Naive thymus-derived CD8-positive, alpha-beta T cell (primary cell): Measurements from ENCODE around the gene MASTL. TPM values are rescaled to one million over a fixed set of nuclear protein-coding genes. Genes with fewer than 3 reads are reported as not detected.
"Not testable (repeated sequence)": the region's sequence is repeated elsewhere in the genome, so short reads cannot be mapped to it uniquely, and the experiment has no call there.

Experiments
- ATAC-seq, 2 donors: fragments of 150-1000 bp; cut with Tn5 transposase in 1 of 2; sonication (Bioruptor Pico), chemical (Tn5 transposase) in 1 of 2; 1 replicate in 1 of 2; 2 replicates in 1 of 2; pipeline ENCODE4 v1.10.0; 2021; ENCODE audit warnings: mild to moderate bottlenecking in 2 of 2, moderate library complexity in 2 of 2
- POLR2A ChIA-PET: fragments of 350-600 bp; sonication (Branson Sonifier 250); formaldehyde crosslinking; loops from one replicate; lab custom pipeline; 2021; ENCODE audit warnings: antibody characterized with exemption; lab: Charles Lee
- DNase-seq, 10 donors: peaks; one replicate each; pipeline versions ENCODE4 v3.0.0 to v3.0.0-alpha.2; 2020 to 2022
- H3K27ac Mint-ChIP-seq, 10 donors: one replicate each; pipeline ENCODE4 v1.8.0; 2020 to 2022; ENCODE audit warnings: mild to moderate bottlenecking in 10 of 10, mixed read lengths in 10 of 10, moderate library complexity in 4 of 10, inconsistent platforms in 1 of 10
- H3K27me3 Mint-ChIP-seq, 5 donors: one replicate each; pipeline ENCODE4 v1.8.0; 2021 to 2022; ENCODE audit warnings: mixed read lengths in 5 of 5
- H3K36me3 Mint-ChIP-seq, 3 donors: one replicate each; pipeline ENCODE4 v1.8.0; 2020 to 2022; ENCODE audit warnings: mixed read lengths in 3 of 3, mild to moderate bottlenecking in 2 of 3, inconsistent platforms in 1 of 3
- H3K4me1 Mint-ChIP-seq, 4 donors: one replicate each; pipeline ENCODE4 v1.8.0; 2021 to 2022; ENCODE audit warnings: mixed read lengths in 4 of 4
- H3K4me3 Mint-ChIP-seq, 10 donors: one replicate each; pipeline ENCODE4 v1.8.0; 2020 to 2022; ENCODE audit warnings: mild to moderate bottlenecking in 10 of 10, mixed read lengths in 10 of 10, moderate library complexity in 6 of 10, inconsistent platforms in 1 of 10
- H3K9me3 Mint-ChIP-seq, 9 donors: one replicate each; pipeline ENCODE4 v1.8.0; 2020 to 2022; ENCODE audit warnings: mixed read lengths in 9 of 9, mild to moderate bottlenecking in 3 of 9, inconsistent platforms in 1 of 9, moderate library complexity in 1 of 9
- polyA plus RNA-seq, 3 donors: library from polyadenylated mRNA; unstranded; fragments of 300-500 nt; fragmentation: Illumina TruSeq; gene quantifications; one replicate each; pipeline ENCODE4 v1.2.3, GENCODE V29; 2021
- total RNA-seq, 8 experiments: library from RNA in 2 of 8; stranded (reverse) in 2 of 8; gene quantifications; one replicate each; pipeline ENCODE4 v1.2.3 and lab custom pipeline; 2021 to 2026

MASTL gene
- total RNA-seq (1 to 10 TPM; 7.0 to 8.6 TPM), polyA plus RNA-seq (1 to 10 TPM; 1.3 to 2.1 (median 2.0) TPM), total RNA-seq (lab: John Stamatoyannopoulos, UW) (25.0 to 65.6 (median 32.2) reads per million in 6 experiments)

DNA sequence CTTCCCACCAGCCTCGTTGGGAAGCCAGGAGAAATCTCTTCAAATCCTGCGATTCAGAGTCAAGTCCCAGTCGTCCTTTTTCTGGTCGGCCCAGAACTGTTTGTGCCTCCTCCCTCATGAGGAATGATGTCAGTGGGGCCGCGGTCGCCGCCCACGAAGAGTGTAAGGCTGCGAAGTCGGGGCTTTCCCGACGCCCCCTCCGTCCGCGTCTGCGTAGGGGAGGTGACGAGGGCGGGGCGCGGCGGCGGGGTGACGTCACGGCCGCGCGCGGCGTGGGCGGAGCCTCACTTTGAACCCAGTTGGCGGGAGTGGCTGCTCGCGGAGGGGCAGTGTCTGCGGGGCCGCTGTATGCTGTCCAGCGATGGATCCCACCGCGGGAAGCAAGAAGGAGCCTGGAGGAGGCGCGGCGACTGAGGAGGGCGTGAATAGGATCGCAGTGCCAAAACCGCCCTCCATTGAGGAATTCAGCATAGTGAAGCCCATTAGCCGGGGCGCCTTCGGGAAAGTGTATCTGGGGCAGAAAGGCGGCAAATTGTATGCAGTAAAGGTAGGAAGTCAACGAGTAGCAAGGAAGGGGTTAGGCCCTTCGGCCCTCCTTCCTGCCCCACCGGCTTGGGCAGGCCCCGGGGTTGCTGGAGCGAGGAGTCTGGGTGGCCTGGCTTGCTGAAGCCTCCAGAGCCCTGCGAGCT, at the start of gene MASTL:
Gene MASTL, plus strand, starts transcription at position 287 of the 689 bp plus-strand sequence. Its CDS starts 75 bp downstream, at position 362.
- H3K9me3 Mint-ChIP-seq: peaks cover 0 to 4% (median 0%) of the 10 kb centered on the region in 9 donors
- peak within 1 kb of the TSS; percentile 92 to 100 (median 98) for H3K4me3 Mint-ChIP-seq
- H3K36me3 Mint-ChIP-seq: peaks cover 8 to 22% (median 15%) of the 10 kb centered on the region in 3 donors
- H3K4me1 Mint-ChIP-seq: peaks cover 28 to 55% (median 51%) of the 10 kb centered on the region in 4 donors
- peak; percentile 79 to 80 for ATAC-seq
- peaks cover 0 to 4% (median 0%) of the 10 kb centered on the region in 5 donors for H3K27me3 Mint-ChIP-seq
- peak within 1 kb of the TSS; percentile 97 to 100 (median 100) for H3K27ac Mint-ChIP-seq
- POLR2A ChIA-PET: interaction anchor here (0.6 to 2.9 kb wide), 12 partner anchors 48 to 1377 kb away, joined by 3 to 41 read pairs (median 6); partner anchors contain the start of genes ACBD5, ANKRD26, PDSS1 and RAB18
- DNase-seq: peak; percentile 93 to 98 (median 95)

DNA sequence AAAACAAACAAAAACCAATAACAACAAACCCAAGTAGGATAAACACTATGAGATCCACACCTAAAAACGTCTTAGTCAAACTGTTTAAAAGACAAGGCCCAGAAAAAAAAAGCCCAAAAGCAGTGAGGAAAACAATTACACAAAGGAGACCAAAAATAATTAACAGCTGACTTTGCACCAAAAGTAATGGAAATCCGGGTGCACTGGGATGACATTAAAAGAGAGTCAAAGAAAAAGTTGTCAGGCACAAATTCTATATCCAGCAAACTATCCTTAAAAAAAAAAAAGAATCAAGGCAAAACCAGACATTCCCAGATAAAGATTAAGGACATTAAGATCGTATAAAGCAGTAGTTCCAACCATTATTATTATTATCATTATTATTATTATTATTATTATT, 47.0 kb upstream of the MASTL start:
- H3K36me3 Mint-ChIP-seq: peaks cover 8 to 55% (median 30%) of the 10 kb centered on the region in 3 donors

DNA sequence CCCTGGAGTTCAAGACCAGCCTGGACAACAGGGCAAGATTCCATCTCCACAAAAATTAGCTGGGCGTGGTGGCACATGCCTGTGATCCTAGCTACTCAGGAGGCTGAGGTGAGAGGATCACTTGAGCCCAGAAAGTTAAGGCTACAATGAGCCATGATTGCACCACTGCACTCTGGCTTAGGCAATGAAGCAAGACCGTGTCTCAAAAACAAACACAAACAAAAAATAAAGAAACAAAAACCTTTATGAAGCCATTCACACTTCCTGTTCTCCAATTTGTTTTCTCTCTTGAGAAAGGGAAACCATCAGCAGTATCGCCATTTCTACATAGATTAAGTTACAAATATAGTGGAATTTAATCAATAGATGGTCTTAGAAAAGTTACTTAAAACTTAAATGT, 20.8 kb upstream of the MASTL start:
- H3K36me3 Mint-ChIP-seq: peaks cover 10 to 79% (median 21%) of the 10 kb centered on the region in 3 donors
- H3K27me3 Mint-ChIP-seq: no peaks in the 10 kb centered on the region
- ATAC-seq: no peak
- H3K4me3 Mint-ChIP-seq: no peak overlapping the region
- H3K9me3 Mint-ChIP-seq: no peaks in the 10 kb centered on the region
- no peak for DNase-seq
- peaks cover 9 to 22% (median 16%) of the 10 kb centered on the region in 4 donors for H3K4me1 Mint-ChIP-seq
- POLR2A ChIA-PET: no interaction called here
- peak overlapping the region in 1 of 10 donors; percentile 59 for H3K27ac Mint-ChIP-seq

More for the DNA sequence above, 47.0 kb upstream of the MASTL start:
- H3K4me1 Mint-ChIP-seq: peaks cover 9 to 13% (median 10%) of the 10 kb centered on the region in 4 donors
- DNase-seq: no peak
- POLR2A ChIA-PET: no interaction called here
- ATAC-seq: no peak
- H3K27ac Mint-ChIP-seq: peak overlapping the region in 3 of 10 donors; percentile 3 to 72 (median 71)
- no peaks in the 10 kb centered on the region for H3K27me3 Mint-ChIP-seq
- H3K9me3 Mint-ChIP-seq: peaks cover 0 to 10% (median 4%) of the 10 kb centered on the region in 9 donors
- no peak overlapping the region for H3K4me3 Mint-ChIP-seq

DNA sequence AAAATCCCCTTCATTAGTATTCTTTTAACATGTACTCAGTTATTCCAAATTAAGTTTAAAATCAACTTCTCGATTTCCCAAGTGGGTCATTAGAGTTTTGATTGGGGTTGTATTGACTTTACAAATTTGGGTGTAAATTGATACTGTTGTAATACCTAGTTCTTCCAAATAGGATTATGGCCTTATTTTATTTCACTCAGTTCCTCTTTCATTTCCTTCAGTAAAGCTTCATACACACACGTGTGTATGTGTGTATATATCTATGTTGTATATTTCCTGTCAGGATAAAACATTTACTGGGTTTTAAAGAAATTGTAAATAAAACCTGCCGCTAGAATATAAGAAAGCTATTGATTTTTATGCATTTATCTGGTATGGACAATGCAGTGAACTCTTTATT, 16.9 kb upstream of the MASTL start:
- H3K27me3 Mint-ChIP-seq: no peaks in the 10 kb centered on the region
- POLR2A ChIA-PET: interaction anchor here (0.6 kb wide), 1 partner anchor 90 kb away, joined by 3 read pairs; no protein-coding TSS in a partner anchor
- peak overlapping the region in 1 of 10 donors; percentile 44 for H3K27ac Mint-ChIP-seq
- no peak for DNase-seq
- H3K9me3 Mint-ChIP-seq: no peaks in the 10 kb centered on the region
- no peak for ATAC-seq
- peaks cover 0 to 77% (median 13%) of the 10 kb centered on the region in 3 donors for H3K36me3 Mint-ChIP-seq
- no peak overlapping the region for H3K4me3 Mint-ChIP-seq
- peaks cover 0 to 12% (median 7%) of the 10 kb centered on the region in 4 donors for H3K4me1 Mint-ChIP-seq

DNA sequence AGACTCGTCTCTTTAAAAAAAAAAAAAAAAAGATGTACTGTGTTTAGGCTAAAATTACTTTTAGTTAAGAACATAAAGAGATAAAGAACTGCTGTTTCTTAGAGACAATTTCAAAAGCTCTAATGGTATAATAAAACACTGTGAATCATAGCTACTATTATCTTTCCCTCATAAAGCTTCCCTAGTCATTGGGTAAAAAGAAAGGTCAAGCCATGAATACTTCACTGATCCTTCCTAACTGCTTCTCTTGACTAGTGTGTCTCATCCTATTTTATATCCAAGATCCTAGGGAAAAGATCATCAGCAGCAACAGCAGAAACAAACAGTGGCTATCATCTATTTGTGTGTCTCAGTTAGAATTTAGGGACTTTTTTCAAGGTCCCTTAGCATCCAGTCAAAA, 11.5 kb upstream of the MASTL start:
- POLR2A ChIA-PET: interaction anchor here (0.6 kb wide), 1 partner anchor 1017 kb away, joined by 5 read pairs; no protein-coding TSS in a partner anchor
- Mint-ChIP-seq H3K27ac (no peak overlapping the region), H3K4me3 (no peak overlapping the region), H3K9me3 (no peaks in the 10 kb centered on the region), H3K4me1 (peaks cover 3 to 21% (median 11%) of the 10 kb centered on the region in 4 donors), H3K27me3 (no peaks in the 10 kb centered on the region), H3K36me3 (peaks cover 3 to 88% (median 16%) of the 10 kb centered on the region in 3 donors)
- DNase-seq: no peak
- ATAC-seq: no peak

DNA sequence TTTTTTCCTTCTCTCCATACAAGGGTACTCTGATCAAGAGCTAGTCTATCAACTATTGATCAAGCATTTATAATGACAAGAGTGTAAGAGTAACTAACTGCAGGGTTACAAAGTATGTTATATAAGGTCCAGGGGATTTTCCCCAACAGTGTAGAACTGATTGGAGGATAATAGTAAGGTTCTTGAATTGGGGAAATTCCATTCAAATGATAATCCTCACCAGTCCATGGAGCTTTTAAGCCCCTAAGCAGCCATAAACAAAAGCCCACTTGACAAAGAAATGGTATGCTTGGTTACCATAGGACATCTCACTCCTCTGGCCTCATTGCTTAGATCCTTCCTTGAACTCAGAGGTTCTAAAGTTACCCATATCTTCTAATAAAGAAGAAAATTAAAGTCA, 9.2 kb upstream of the MASTL start:
- Mint-ChIP-seq H3K9me3 (no peaks in the 10 kb centered on the region), H3K27me3 (no peaks in the 10 kb centered on the region), H3K27ac (peak overlapping the region in 1 of 10 donors; percentile 40), H3K4me1 (peaks cover 7 to 31% (median 23%) of the 10 kb centered on the region in 4 donors), H3K4me3 (no peak overlapping the region), H3K36me3 (peaks cover 3 to 80% (median 16%) of the 10 kb centered on the region in 3 donors)
- DNase-seq (no peak), ATAC-seq (no peak)
- POLR2A ChIA-PET: interaction anchor here (0.7 kb wide), 1 partner anchor 400 kb away, joined by 3 read pairs; no protein-coding TSS in a partner anchor

DNA sequence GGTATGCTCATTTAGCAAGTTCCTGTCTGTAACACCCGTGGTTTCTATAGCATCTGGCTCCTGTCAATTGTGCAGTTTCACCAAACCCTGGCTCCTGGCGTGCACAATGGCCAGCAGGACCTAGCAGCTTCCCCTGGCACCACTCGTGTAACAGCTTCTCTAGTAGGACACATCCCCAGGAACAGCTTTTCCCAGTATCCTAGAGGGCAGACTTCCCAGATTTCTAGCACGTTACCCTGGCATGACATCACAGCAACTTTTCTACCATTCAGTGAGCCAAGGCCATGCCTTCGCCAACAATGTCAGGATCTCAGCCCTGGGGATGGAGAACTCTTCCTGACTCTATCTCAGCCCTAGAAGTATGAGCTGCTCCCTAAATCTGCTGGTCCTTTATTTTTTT, 7.5 kb upstream of the MASTL start:
- H3K36me3 Mint-ChIP-seq: peaks cover 3 to 68% (median 21%) of the 10 kb centered on the region in 3 donors
- POLR2A ChIA-PET: no interaction called here
- DNase-seq: no peak

DNA sequence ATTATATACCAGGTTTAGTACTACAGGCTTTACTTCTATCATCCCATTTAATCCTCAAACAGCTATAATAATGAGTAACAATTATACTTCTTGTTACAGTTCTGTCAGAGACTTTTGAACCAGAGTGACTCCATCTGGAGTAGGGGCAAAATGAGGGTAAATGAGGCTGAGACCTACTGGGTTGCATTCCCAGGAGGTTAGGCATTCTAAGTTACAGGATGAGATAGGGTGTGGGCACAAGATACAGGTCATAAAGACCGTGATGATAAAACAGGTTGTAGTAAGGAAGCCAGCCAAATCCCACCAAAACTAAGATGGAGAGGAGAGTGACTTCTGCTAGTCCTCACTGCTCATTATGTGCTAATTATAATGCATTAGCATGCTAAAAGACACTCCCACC, 4.9 kb upstream of the MASTL start:
- H3K4me3 Mint-ChIP-seq: peak overlapping the region in 8 of 10 donors; percentile 14 to 71 (median 44)
- H3K9me3 Mint-ChIP-seq: peaks cover 0 to 4% (median 0%) of the 10 kb centered on the region in 9 donors
- peaks cover 8 to 45% (median 15%) of the 10 kb centered on the region in 3 donors for H3K36me3 Mint-ChIP-seq
- peaks cover 0 to 4% (median 0%) of the 10 kb centered on the region in 5 donors for H3K27me3 Mint-ChIP-seq
- ATAC-seq: no peak
- DNase-seq: no peak
- POLR2A ChIA-PET: interaction anchor here (0.6 to 0.7 kb wide), 2 partner anchors 11 to 1479 kb away, joined by 3 to 4 read pairs; no protein-coding TSS in a partner anchor
- H3K27ac Mint-ChIP-seq: peak overlapping the region in 5 of 10 donors; percentile 46 to 65 (median 50)
- H3K4me1 Mint-ChIP-seq: peaks cover 25 to 62% (median 54%) of the 10 kb centered on the region in 4 donors

More for the DNA sequence above, 7.5 kb upstream of the MASTL start:
- no peak for ATAC-seq
- Mint-ChIP-seq H3K4me3 (no peak overlapping the region), H3K27ac (peak overlapping the region in 2 of 10 donors; percentile 42 to 44), H3K9me3 (no peaks in the 10 kb centered on the region), H3K27me3 (no peaks in the 10 kb centered on the region), H3K4me1 (peaks cover 13 to 43% (median 37%) of the 10 kb centered on the region in 4 donors)

DNA sequence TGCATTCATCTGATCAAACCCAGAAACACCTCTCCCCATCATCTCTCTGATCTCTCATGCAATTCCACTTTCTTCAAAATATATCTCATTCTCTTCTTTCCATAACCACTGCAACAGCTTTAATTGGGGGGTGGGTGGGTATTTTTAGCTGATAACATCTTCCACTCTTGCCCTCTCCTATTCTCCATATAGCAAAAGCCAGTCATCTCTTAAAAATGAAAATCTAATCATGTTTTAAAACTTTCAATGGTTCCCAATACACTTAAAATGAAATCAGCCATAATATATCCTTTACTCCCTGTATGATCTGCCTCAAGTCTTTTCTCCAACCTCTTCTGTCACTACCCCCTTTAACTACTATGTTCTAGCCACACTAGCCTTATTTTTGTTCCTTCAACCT, 2.5 kb upstream of the MASTL start:
- Mint-ChIP-seq H3K27me3 (peaks cover 0 to 4% (median 0%) of the 10 kb centered on the region in 5 donors), H3K4me1 (peaks cover 29 to 59% (median 58%) of the 10 kb centered on the region in 4 donors), H3K36me3 (peaks cover 8 to 26% (median 10%) of the 10 kb centered on the region in 3 donors), H3K9me3 (peaks cover 0 to 4% (median 0%) of the 10 kb centered on the region in 9 donors), H3K4me3 (peak overlapping the region; percentile 92 to 100 (median 98)), H3K27ac (peak overlapping the region in 9 of 10 donors; percentile 72 to 100 (median 100))
- POLR2A ChIA-PET: no interaction called here
- DNase-seq (no peak), ATAC-seq (no peak)

DNA sequence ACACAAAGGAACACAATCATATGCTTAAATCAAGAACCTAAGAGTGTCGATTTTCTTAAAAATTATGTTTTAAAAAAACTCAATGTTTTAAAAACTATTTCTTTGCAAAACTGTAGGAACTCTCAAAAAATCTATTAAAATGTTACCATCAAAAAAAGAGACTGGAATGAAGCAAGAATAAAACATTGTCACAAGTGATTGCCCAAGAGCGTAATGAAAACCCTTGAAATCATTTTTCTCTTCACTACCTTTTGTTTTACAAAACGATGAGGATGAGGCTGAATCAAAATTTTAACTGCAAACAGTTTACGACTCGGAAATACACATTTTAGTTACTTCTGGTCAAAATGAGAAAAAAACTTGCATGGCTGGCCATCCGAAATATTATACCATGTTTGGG, 1.8 kb upstream of the MASTL start:
- POLR2A ChIA-PET: interaction anchor here (1.0 to 2.9 kb wide), 11 partner anchors 44 to 1381 kb away, joined by 3 to 41 read pairs (median 7); partner anchors contain the start of genes ACBD5, ANKRD26, PDSS1 and RAB18
- peak overlapping the region; percentile 97 to 100 (median 100) for H3K27ac Mint-ChIP-seq
- H3K27me3 Mint-ChIP-seq: peaks cover 0 to 4% (median 0%) of the 10 kb centered on the region in 5 donors
- DNase-seq (no peak), ATAC-seq (no peak)
- peak overlapping the region; percentile 92 to 100 (median 98) for H3K4me3 Mint-ChIP-seq
- peaks cover 0 to 4% (median 0%) of the 10 kb centered on the region in 9 donors for H3K9me3 Mint-ChIP-seq
- H3K36me3 Mint-ChIP-seq: peaks cover 8 to 24% (median 11%) of the 10 kb centered on the region in 3 donors
- peaks cover 28 to 58% (median 56%) of the 10 kb centered on the region in 4 donors for H3K4me1 Mint-ChIP-seq

DNA sequence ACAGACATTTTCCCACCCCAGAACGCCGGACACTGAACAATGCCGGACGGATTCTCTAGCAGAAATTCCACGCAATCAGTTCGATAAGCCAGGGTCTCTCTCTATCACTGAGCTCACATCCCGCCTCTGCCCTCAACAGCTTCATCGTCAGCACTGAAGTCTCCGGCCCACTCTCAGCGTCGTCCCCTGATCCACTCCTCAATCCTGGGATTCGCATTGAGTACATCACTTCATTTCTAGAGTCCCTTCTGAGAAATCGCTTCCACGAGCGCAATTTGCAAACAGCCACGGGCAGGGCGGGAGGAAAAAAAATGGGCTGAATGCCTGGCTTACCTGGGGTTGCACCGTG, 1.3 kb upstream of the MASTL start:
- peaks cover 8 to 24% (median 14%) of the 10 kb centered on the region in 3 donors for H3K36me3 Mint-ChIP-seq
- H3K27ac Mint-ChIP-seq: peak overlapping the region; percentile 97 to 100 (median 100)
- H3K4me1 Mint-ChIP-seq: peaks cover 28 to 58% (median 56%) of the 10 kb centered on the region in 4 donors
- H3K27me3 Mint-ChIP-seq: peaks cover 0 to 4% (median 0%) of the 10 kb centered on the region in 5 donors
- peaks cover 0 to 4% (median 0%) of the 10 kb centered on the region in 9 donors for H3K9me3 Mint-ChIP-seq
- ATAC-seq (peak; percentile 1 to 4), DNase-seq (peak in 1 of 10 donors; percentile 2)
- H3K4me3 Mint-ChIP-seq: peak overlapping the region; percentile 92 to 100 (median 98)
- POLR2A ChIA-PET: interaction anchor here (0.5 to 2.9 kb wide), 23 partner anchors 11 to 1381 kb away, joined by 3 to 41 read pairs (median 4); partner anchors contain the start of genes ACBD5, ANKRD26, PDSS1 and RAB18

DNA sequence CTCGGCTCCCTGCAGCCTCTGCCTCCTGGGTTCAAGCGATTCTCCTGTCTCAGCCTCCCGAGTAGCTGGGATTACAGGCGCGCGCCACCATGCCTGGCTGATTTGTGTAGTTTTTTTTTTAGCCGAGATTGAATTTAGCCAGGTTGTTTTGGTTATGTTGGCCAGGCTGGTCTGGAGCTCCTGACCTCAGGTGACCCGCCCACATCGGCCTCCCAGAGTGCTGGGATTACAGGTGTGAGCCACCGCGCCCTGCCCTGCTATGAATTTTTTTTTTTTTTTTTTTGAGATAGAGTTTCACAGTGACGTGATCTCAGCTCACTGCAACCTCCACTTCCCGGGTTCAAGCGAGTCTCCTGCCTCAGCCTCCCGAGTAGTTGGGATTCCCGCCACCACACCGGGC, 1.4 kb downstream of the MASTL start:
- H3K9me3 Mint-ChIP-seq, H3K27me3 Mint-ChIP-seq, DNase-seq, ATAC-seq: not testable (repeated sequence)
- H3K27ac Mint-ChIP-seq: peak overlapping the region in 9 of 10 donors; percentile 97 to 100 (median 100)
- H3K4me3 Mint-ChIP-seq: peak overlapping the region; percentile 74 to 100 (median 98)
- H3K36me3 Mint-ChIP-seq: peaks cover 8 to 27% (median 13%) of the 10 kb centered on the region in 3 donors
- POLR2A ChIA-PET: interaction anchor here (0.7 kb wide), 2 partner anchors 8 to 204 kb away, joined by 6 read pairs; no protein-coding TSS in a partner anchor
- peaks cover 25 to 43% (median 39%) of the 10 kb centered on the region in 4 donors for H3K4me1 Mint-ChIP-seq
